Body of pancreas (tissue), 4 donors: ENCODE results near the gene MNAT1. TPM values are rescaled to one million over a fixed set of nuclear protein-coding genes. Genes with fewer than 3 reads are reported as not detected.

Source experiments
- ATAC-seq: fragments of 150-250 bp; one replicate; pipeline ENCODE4 v1.9.1; 2016
- DNase-seq, 4 donors: peaks; one replicate each; pipeline ENCODE4 v3.0.0-alpha.2; 2019
- H3K27ac ChIP-seq, 4 donors: fragments of 200-600 bp; sonication (generic); 1 replicate in 3 of 4; 2 replicates in 1 of 4; pipeline versions ENCODE4 v1.5.1 to v1.6.1; 2016 to 2019; ENCODE audit warnings: mild to moderate bottlenecking in 1 of 4, mixed read lengths in 1 of 4, moderate library complexity in 1 of 4
- H3K27me3 ChIP-seq, 2 donors: fragments of 200-600 bp; sonication (generic); one replicate each; pipeline ENCODE4 v1.6.0; 2016; ENCODE audit warnings: mild to moderate bottlenecking in 1 of 2
- H3K36me3 ChIP-seq, 2 donors: fragments of 200-600 bp; sonication (generic); replicated peaks in 1 of 2; 2 replicates each; pipeline ENCODE4 v1.5.1; 2016; ENCODE audit warnings: low read depth in 2 of 2; ENCODE audit not compliant: insufficient read depth in 1 of 2
- H3K4me1 ChIP-seq: fragments of 200-600 bp; sonication (generic); one replicate; pipeline ENCODE4 v1.6.0; 2016
- H3K4me3 ChIP-seq, 2 donors: fragments of 200-600 bp; sonication (generic); 1 replicate in 1 of 2; 2 replicates in 1 of 2; pipeline ENCODE4 v1.5.1; 2016 to 2019
- H3K9me3 ChIP-seq, 3 donors: fragments of 200-600 bp; sonication (generic); 1 replicate in 2 of 3; 2 replicates in 1 of 3; pipeline ENCODE4 v1.5.1; 2016
- POLR2A ChIP-seq, 3 donors: fragments of 450-650 bp; IDR thresholded peaks; one replicate each; pipeline ENCODE4 v1.6.1; 2016; ENCODE audit warnings: antibody characterized with exemption in 3 of 3, mild to moderate bottlenecking in 2 of 3
- WGBS, 2 donors: methylation state at CpG; one replicate each; pipeline ENCODE4 v1.1.5; 2017; 5-methylcytosine and 5-hydroxymethylcytosine counted together
- intact Hi-C: fragments of 100-400 bp; cut with DNase I; formaldehyde crosslinking; loops from one replicate; pipeline ENCODE4 v1.15.1; 2023
- total RNA-seq, 2 donors: library from RNA; depleted of rRNA; stranded (reverse); fragments of >200 nt; gene quantifications; one replicate each; pipeline ENCODE4 v1.1.0, GENCODE V29; 2016
- TF ChIP-seq, protein P1 (sequence below), 7 experiments: fragments of 450-650 bp in 4 of 7; fragments of 200-600 bp in 3 of 7; sonication (generic) in 3 of 7; IDR thresholded peaks; one replicate each; pipeline ENCODE4 v1.5.1; 2016 to 2019; ENCODE audit warnings: antibody characterized with exemption in 7 of 7

MNAT1 gene
- total RNA-seq, 2 donors from 2014 or later: 14.0 to 37.2 TPM

DNA sequence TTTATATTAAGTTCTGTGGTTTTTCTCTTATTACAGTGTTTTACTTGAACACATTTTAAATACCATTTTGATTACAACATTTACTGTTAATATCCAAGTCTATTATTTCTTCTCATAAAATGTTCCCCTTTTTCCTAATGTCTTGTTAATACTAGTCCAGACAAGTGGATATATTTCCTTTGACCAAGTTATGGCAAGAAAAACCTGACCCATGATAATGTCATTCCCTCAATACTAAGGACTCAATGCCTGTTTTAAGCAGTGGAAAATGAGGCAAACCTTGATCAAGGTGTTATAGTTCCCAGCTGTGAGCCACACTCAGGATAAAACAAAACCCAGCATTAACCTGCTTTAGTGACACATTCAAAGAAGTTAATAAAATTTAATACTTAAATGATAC lies 234.1 kb downstream of the MNAT1 start:
- no peaks in the 10 kb centered on the region for H3K36me3 ChIP-seq
- no peaks in the 10 kb centered on the region for H3K9me3 ChIP-seq
- no peaks in the 10 kb centered on the region for H3K4me1 ChIP-seq
- TF ChIP-seq, protein P1, sequence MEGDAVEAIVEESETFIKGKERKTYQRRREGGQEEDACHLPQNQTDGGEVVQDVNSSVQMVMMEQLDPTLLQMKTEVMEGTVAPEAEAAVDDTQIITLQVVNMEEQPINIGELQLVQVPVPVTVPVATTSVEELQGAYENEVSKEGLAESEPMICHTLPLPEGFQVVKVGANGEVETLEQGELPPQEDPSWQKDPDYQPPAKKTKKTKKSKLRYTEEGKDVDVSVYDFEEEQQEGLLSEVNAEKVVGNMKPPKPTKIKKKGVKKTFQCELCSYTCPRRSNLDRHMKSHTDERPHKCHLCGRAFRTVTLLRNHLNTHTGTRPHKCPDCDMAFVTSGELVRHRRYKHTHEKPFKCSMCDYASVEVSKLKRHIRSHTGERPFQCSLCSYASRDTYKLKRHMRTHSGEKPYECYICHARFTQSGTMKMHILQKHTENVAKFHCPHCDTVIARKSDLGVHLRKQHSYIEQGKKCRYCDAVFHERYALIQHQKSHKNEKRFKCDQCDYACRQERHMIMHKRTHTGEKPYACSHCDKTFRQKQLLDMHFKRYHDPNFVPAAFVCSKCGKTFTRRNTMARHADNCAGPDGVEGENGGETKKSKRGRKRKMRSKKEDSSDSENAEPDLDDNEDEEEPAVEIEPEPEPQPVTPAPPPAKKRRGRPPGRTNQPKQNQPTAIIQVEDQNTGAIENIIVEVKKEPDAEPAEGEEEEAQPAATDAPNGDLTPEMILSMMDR (IDR thresholded peaks at IDR 0.05): no peak
- no peak for TF ChIP-seq POLR2A (IDR thresholded peaks at IDR 0.05)
- H3K27me3 ChIP-seq: no peaks in the 10 kb centered on the region
- intact Hi-C loops: no loop called here
- H3K27ac ChIP-seq: no peak overlapping the region
- no peak for DNase-seq
- H3K4me3 ChIP-seq: no peak overlapping the region
- no peak for ATAC-seq

DNA sequence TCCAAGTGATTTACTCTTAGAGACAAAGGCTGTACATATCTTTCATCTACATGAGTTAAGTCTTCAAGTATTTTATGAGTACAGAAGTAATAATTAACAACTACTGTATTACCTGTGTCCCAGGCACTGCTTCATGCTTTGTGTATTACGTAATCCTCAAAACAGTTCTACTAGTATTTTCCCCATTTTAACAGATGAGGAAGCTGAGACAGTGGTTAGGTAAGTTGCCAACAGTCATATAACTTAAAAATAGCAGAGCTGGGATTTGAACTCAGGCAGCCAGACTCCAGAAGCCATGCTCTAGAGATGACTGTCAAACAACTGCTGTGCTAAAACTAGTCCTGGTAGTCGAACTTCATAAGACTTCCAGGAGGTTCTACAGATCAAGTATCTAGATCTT lies 235.6 kb downstream of the MNAT1 start:
- Histone ChIP-seq H3K27ac (no peak overlapping the region), H3K4me1 (no peaks in the 10 kb centered on the region), H3K4me3 (no peak overlapping the region), H3K27me3 (no peaks in the 10 kb centered on the region), H3K9me3 (no peaks in the 10 kb centered on the region), H3K36me3 (no peaks in the 10 kb centered on the region)
- 83 to 88% methylated on average over 2 of the region's 2 CpGs for WGBS, 2 donors
- ATAC-seq: no peak
- DNase-seq: no peak
- intact Hi-C loops: no loop called here
- TF ChIP-seq POLR2A (IDR thresholded peaks at IDR 0.05): no peak
- TF ChIP-seq, protein P1 (IDR thresholded peaks at IDR 0.05): no peak

DNA sequence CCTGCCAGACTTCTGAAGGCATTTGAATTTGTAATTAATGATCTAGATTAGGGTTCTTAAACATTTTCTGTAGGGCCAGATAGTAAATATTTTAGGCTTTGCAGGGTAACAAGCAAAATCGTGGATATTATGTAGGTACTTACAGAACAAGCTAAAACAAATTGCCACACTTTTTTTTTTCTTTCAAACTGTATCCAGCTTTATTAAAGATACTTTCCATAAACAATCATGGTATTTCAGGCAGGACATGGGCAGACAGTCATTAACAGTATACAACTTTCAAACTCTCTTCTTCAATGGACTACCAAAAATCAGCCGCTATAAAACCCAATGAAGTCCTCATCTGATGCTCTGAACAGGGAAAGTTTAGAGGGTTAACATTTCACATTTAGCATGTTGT lies 236.7 kb downstream of the MNAT1 start:
- no peak overlapping the region for H3K27ac ChIP-seq
- DNase-seq: no peak
- intact Hi-C loops: no loop called here
- no peaks in the 10 kb centered on the region for H3K27me3 ChIP-seq
- H3K36me3 ChIP-seq: no peaks in the 10 kb centered on the region
- no peaks in the 10 kb centered on the region for H3K4me1 ChIP-seq
- TF ChIP-seq POLR2A (IDR thresholded peaks at IDR 0.05): no peak
- TF ChIP-seq, protein P1 (IDR thresholded peaks at IDR 0.05): no peak
- H3K9me3 ChIP-seq: no peaks in the 10 kb centered on the region
- no peak overlapping the region for H3K4me3 ChIP-seq
- no peak for ATAC-seq
- 16 to 19% methylated on average over 2 of the region's 2 CpGs for WGBS, 2 donors

DNA sequence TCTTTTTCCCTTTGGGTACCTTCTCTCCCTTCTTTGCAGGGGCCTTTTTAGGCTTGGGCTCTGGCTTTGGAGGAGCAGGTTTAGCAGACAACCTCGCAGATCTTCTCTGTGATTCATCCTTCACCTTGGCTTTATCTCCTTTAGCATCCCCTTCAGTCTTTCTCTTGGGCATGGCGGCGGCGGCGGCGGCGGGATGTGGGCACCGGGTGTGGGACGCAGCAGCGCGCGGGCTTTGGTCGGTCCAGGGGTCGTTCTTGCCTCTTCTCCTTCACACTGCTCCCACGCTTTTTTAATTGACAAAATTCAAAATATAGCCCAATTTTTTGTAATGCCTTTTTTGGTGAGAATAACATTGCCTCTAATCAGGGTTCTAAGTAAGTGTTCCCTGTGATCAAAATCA lies 237.7 kb downstream of the MNAT1 start:
- ATAC-seq (no peak), DNase-seq (no peak)
- WGBS, 2 donors: 97 to 98% methylated on average over 15 of the region's 15 CpGs
- Histone ChIP-seq H3K27me3 (no peaks in the 10 kb centered on the region), H3K27ac (no peak overlapping the region), H3K36me3 (no peaks in the 10 kb centered on the region), H3K9me3 (no peaks in the 10 kb centered on the region), H3K4me1 (no peaks in the 10 kb centered on the region), H3K4me3 (no peak overlapping the region)
- intact Hi-C loops: no loop called here
- TF ChIP-seq, protein P1 (IDR thresholded peaks at IDR 0.05): no peak
- TF ChIP-seq POLR2A (IDR thresholded peaks at IDR 0.05): no peak

DNA sequence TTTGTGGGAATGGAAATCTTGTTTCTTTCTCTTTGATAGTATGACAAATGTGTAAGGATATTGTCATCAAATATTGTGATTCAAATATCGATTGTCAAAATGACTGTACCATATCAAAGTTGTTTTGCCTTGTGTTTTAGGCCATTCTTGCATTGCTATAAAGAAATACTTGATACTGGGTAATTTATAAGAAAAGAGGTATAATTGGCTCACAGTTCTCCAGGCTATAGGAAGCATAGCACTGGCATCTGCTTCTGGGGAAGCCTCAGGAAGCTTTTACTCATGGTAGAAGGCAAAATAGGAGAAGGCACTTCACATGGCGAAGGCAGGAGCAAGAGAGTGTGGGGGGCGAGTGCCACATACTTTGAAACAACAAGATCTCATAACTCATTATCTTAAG lies 238.5 kb downstream of the MNAT1 start:
- DNase-seq (no peak), ATAC-seq (no peak)
- Histone ChIP-seq H3K36me3 (no peaks in the 10 kb centered on the region), H3K27me3 (no peaks in the 10 kb centered on the region), H3K9me3 (no peaks in the 10 kb centered on the region), H3K4me3 (no peak overlapping the region), H3K4me1 (no peaks in the 10 kb centered on the region), H3K27ac (no peak overlapping the region)
- TF ChIP-seq, protein P1 (IDR thresholded peaks at IDR 0.05): no peak
- TF ChIP-seq POLR2A (IDR thresholded peaks at IDR 0.05): no peak
- WGBS, 2 donors: 96 to 100% methylated on average over 3 of the region's 3 CpGs
- intact Hi-C loops: no loop called here
